CD4-positive, alpha-beta T cell (primary cell): ENCODE measurements around the gene PDE12. TPM values are rescaled to one million over a fixed set of nuclear protein-coding genes. Genes with fewer than 3 reads are reported as not detected.
A peak's percentile ranks its signal among the peaks of the same experiment; 100 is the strongest.

Experiments used
- ATAC-seq: fragments of 200-7000 bp; cut with Tn5 transposase; one replicate; pipeline ENCODE4 v1.10.0; 2022; ENCODE audit warnings: mild to moderate bottlenecking; ENCODE audit not compliant: poor library complexity
- CTCF ChIA-PET: fragments of 350-600 bp; sonication (Branson Sonifier 250); formaldehyde crosslinking; loops from one replicate; lab custom pipeline; 2021; ENCODE audit warnings: antibody characterized with exemption, inconsistent platforms; lab: Charles Lee
- POLR2A ChIA-PET: fragments of 350-600 bp; sonication (Branson Sonifier 250); formaldehyde crosslinking; loops from one replicate; lab custom pipeline; 2021; ENCODE audit warnings: antibody characterized with exemption, inconsistent platforms; lab: Charles Lee
- DNase-seq, 14 experiments: peaks; one replicate each; pipeline ENCODE4 v3.0.0-alpha.2; 2013 to 2020; ENCODE audit warnings: mixed read lengths in 2 of 14
- H3K27ac ChIP-seq, 2 donors: one replicate each; pipeline versions ENCODE4 v1.5.1 to v1.7.0; 2013; ENCODE audit warnings: low read length in 2 of 2, low read depth in 1 of 2, mild to moderate bottlenecking in 1 of 2
- H3K27me3 ChIP-seq, 2 experiments: 1 replicate in 1 of 2; 2 replicates in 1 of 2; pipeline versions ENCODE4 v1.6.1 to v1.7.0; 2013; ENCODE audit warnings: low read length in 2 of 2, control low read depth in 1 of 2, mild to moderate bottlenecking in 1 of 2, moderate library complexity in 1 of 2; ENCODE audit not compliant: insufficient read depth in 2 of 2, control insufficient read depth in 1 of 2
- H3K36me3 ChIP-seq: one replicate; pipeline ENCODE4 v1.6.1; 2013; ENCODE audit warnings: low read length, control low read depth; ENCODE audit not compliant: insufficient read depth
- H3K4me1 ChIP-seq: one replicate; pipeline ENCODE4 v1.6.1; 2013; ENCODE audit warnings: low read length, control low read depth; ENCODE audit not compliant: insufficient read depth
- H3K4me3 ChIP-seq: one replicate; pipeline ENCODE4 v1.5.1; 2013; ENCODE audit warnings: mild to moderate bottlenecking, low read length, moderate library complexity
- H3K9me3 ChIP-seq, 2 experiments: 1 replicate in 1 of 2; 2 replicates in 1 of 2; pipeline versions ENCODE4 v1.6.1 to v1.7.0; 2013; ENCODE audit warnings: low read length in 2 of 2, mild to moderate bottlenecking in 2 of 2, control low read depth in 1 of 2, moderate library complexity in 1 of 2; ENCODE audit not compliant: control insufficient read depth in 1 of 2, insufficient read depth in 1 of 2
- H3K27ac Mint-ChIP-seq: one replicate; pipeline ENCODE4 v1.8.0; 2020; ENCODE audit warnings: mixed read lengths
- H3K27me3 Mint-ChIP-seq: one replicate; pipeline ENCODE4 v1.8.0; 2021; ENCODE audit warnings: mixed read lengths
- H3K36me3 Mint-ChIP-seq: one replicate; pipeline ENCODE4 v1.8.0; 2021; ENCODE audit warnings: low read depth, mixed read lengths
- H3K4me1 Mint-ChIP-seq: one replicate; pipeline ENCODE4 v1.8.0; 2021; ENCODE audit warnings: low read depth, mixed read lengths
- H3K4me3 Mint-ChIP-seq: one replicate; pipeline ENCODE4 v1.8.0; 2020; ENCODE audit warnings: mild to moderate bottlenecking, mixed read lengths
- H3K9me3 Mint-ChIP-seq: one replicate; pipeline ENCODE4 v1.8.0; 2020; ENCODE audit warnings: mixed read lengths
- CTCF ChIP-seq: fragments of 200-600 bp; IDR thresholded peaks from one replicate; pipeline ENCODE4 v1.8.0; 2022; ENCODE audit warnings: antibody characterized with exemption, mild to moderate bottlenecking
- intact Hi-C, 2 experiments: fragments of 100-400 bp; cut with DNase I in 1 of 2; cut with micrococcal nuclease in 1 of 2; formaldehyde crosslinking; loops; one replicate each; pipeline versions ENCODE4 v1.15.1 to v1.9.0; 2023 to 2025; cut with DNase I, micrococcal nuclease
- total RNA-seq, 174 experiments: library from RNA in 2 of 174; stranded (reverse) in 2 of 174; gene quantifications; one replicate each; pipeline ENCODE4 v1.2.3 and lab custom pipeline; 2021 to 2026

Gene PDE12
- total RNA-seq, 2 experiments from 2014 or later: 40.5 to 40.9 TPM

- POLR2A ChIA-PET: no interaction called here
- DNase-seq (no peak), ATAC-seq (no peak)
- CTCF ChIA-PET: interaction anchor here (0.7 kb wide), 1 partner anchor 109 kb away, joined by 3 read pairs; no protein-coding TSS in a partner anchor
- H3K27me3 ChIP-seq: no peaks in the 10 kb centered on the region
- H3K4me3 Mint-ChIP-seq: no peak overlapping the region
- H3K4me1 Mint-ChIP-seq: peaks cover 7% of the 10 kb centered on the region
- H3K4me1 ChIP-seq: no peaks in the 10 kb centered on the region
- H3K9me3 Mint-ChIP-seq: no peaks in the 10 kb centered on the region
- no peak overlapping the region for H3K4me3 ChIP-seq
- H3K9me3 ChIP-seq: no peaks in the 10 kb centered on the region
- intact Hi-C loops: no loop called here
- H3K36me3 Mint-ChIP-seq: peaks cover 86% of the 10 kb centered on the region
- TF ChIP-seq CTCF: no peak
- H3K27ac ChIP-seq: no peak overlapping the region
- H3K36me3 ChIP-seq: peaks cover 43% of the 10 kb centered on the region
- H3K27ac Mint-ChIP-seq: peak overlapping the region; percentile 25
- H3K27me3 Mint-ChIP-seq: no peaks in the 10 kb centered on the region
Measured at GRCh38 chr3:57569859-57570450, 13.9 kb downstream of the PDE12 start.

- CTCF ChIA-PET: no interaction called here
- POLR2A ChIA-PET: no interaction called here
Measured at GRCh38 chr3:57570878-57571277, 14.8 kb downstream of the PDE12 start.

GRCh38 chr3:57572096-57572495 is 16.0 kb downstream of the PDE12 start:
- DNase-seq (no peak), ATAC-seq (no peak)
- Mint-ChIP-seq H3K27me3 (no peaks in the 10 kb centered on the region), H3K36me3 (peaks cover 88% of the 10 kb centered on the region), H3K4me1 (peaks cover 15% of the 10 kb centered on the region), H3K9me3 (no peaks in the 10 kb centered on the region), H3K4me3 (no peak overlapping the region), H3K27ac (no peak overlapping the region)
- Histone ChIP-seq H3K4me3 (no peak overlapping the region), H3K36me3 (peaks cover 51% of the 10 kb centered on the region), H3K27me3 (no peaks in the 10 kb centered on the region), H3K4me1 (no peaks in the 10 kb centered on the region), H3K27ac (no peak overlapping the region), H3K9me3 (no peaks in the 10 kb centered on the region)
- intact Hi-C loops: no loop called here
- ChIA-PET POLR2A (interaction anchor here (0.9 to 1.0 kb wide), 2 partner anchors 16 to 25 kb away, joined by 3 to 6 read pairs; partner anchors contain the start of genes ARF4 and PDE12), CTCF (no interaction called here)
- TF ChIP-seq CTCF: no peak

More at GRCh38 chr3:57570878-57571277, 14.8 kb downstream of the PDE12 start:
- Histone ChIP-seq H3K27ac (no peak overlapping the region), H3K4me1 (no peaks in the 10 kb centered on the region), H3K9me3 (no peaks in the 10 kb centered on the region), H3K4me3 (no peak overlapping the region), H3K27me3 (no peaks in the 10 kb centered on the region), H3K36me3 (peaks cover 46% of the 10 kb centered on the region)
- peaks cover 88% of the 10 kb centered on the region for H3K36me3 Mint-ChIP-seq
- peaks cover 11% of the 10 kb centered on the region for H3K4me1 Mint-ChIP-seq
- no peaks in the 10 kb centered on the region for H3K9me3 Mint-ChIP-seq
- H3K4me3 Mint-ChIP-seq: no peak overlapping the region
- no peak overlapping the region for H3K27ac Mint-ChIP-seq
- no peaks in the 10 kb centered on the region for H3K27me3 Mint-ChIP-seq
- intact Hi-C loops: no loop called here
- TF ChIP-seq CTCF: no peak
- ATAC-seq: no peak
- no peak for DNase-seq
